Parathyroid adenoma (tissue), 2 donors: ENCODE data around the gene ALX4.

Experiments
- H2AFZ ChIP-seq: fragments of 300-600 bp; sonication (generic); one replicate; pipeline ENCODE4 v1.7.0; 2017; ENCODE audit warnings: antibody characterized with exemption, mild to moderate bottlenecking
- H3K27ac ChIP-seq: fragments of 300-600 bp; sonication (generic); one replicate; pipeline ENCODE4 v1.7.0; 2017
- H3K27me3 ChIP-seq: fragments of 300-600 bp; sonication (generic); one replicate; pipeline ENCODE4 v1.7.0; 2017; ENCODE audit warnings: low read length; ENCODE audit not compliant: control insufficient read depth, insufficient read depth
- H3K36me3 ChIP-seq: fragments of 300-600 bp; sonication (generic); one replicate; pipeline ENCODE4 v1.7.0; 2017; ENCODE audit warnings: low read length; ENCODE audit not compliant: control insufficient read depth, insufficient read depth
- H3K4me1 ChIP-seq: fragments of 300-600 bp; sonication (generic); one replicate; pipeline ENCODE4 v1.7.0; 2017; ENCODE audit warnings: control low read depth
- H3K4me2 ChIP-seq: fragments of 300-600 bp; sonication (generic); one replicate; pipeline ENCODE4 v1.7.0; 2017; ENCODE audit warnings: low read length
- H3K4me3 ChIP-seq: fragments of 300-600 bp; sonication (generic); one replicate; pipeline ENCODE4 v1.7.0; 2017; ENCODE audit warnings: low read depth, low read length
- H3K79me2 ChIP-seq: fragments of 300-600 bp; sonication (generic); one replicate; pipeline ENCODE4 v1.7.0; 2017; ENCODE audit warnings: control low read depth
- H3K9ac ChIP-seq: fragments of 300-600 bp; sonication (generic); one replicate; pipeline ENCODE4 v1.7.0; 2017; ENCODE audit warnings: mild to moderate bottlenecking
- H3K9me3 ChIP-seq: fragments of 300-600 bp; sonication (generic); one replicate; pipeline ENCODE4 v1.7.0; 2017; ENCODE audit warnings: low read length; ENCODE audit not compliant: control insufficient read depth
- TF ChIP-seq, protein P1 (sequence below): fragments of 300-600 bp; sonication (generic); IDR thresholded peaks from one replicate; pipeline ENCODE4 v1.7.0; 2017; ENCODE audit warnings: antibody characterized with exemption, mild to moderate bottlenecking
- donor health status: primary hyperparathyroidism.

Gene ALX4

GRCh38 chr11:44228379-44228778, 81.6 kb downstream of the ALX4 start:
- Histone ChIP-seq H3K4me2 (no peak overlapping the region), H3K27ac (no peak overlapping the region), H2AFZ (no peak overlapping the region), H3K9me3 (no peaks in the 10 kb centered on the region), H3K4me3 (no peak overlapping the region), H3K4me1 (no peaks in the 10 kb centered on the region), H3K36me3 (no peaks in the 10 kb centered on the region), H3K9ac (no peak overlapping the region), H3K79me2 (no peaks in the 10 kb centered on the region), H3K27me3 (no peaks in the 10 kb centered on the region)
- TF ChIP-seq, protein P1, sequence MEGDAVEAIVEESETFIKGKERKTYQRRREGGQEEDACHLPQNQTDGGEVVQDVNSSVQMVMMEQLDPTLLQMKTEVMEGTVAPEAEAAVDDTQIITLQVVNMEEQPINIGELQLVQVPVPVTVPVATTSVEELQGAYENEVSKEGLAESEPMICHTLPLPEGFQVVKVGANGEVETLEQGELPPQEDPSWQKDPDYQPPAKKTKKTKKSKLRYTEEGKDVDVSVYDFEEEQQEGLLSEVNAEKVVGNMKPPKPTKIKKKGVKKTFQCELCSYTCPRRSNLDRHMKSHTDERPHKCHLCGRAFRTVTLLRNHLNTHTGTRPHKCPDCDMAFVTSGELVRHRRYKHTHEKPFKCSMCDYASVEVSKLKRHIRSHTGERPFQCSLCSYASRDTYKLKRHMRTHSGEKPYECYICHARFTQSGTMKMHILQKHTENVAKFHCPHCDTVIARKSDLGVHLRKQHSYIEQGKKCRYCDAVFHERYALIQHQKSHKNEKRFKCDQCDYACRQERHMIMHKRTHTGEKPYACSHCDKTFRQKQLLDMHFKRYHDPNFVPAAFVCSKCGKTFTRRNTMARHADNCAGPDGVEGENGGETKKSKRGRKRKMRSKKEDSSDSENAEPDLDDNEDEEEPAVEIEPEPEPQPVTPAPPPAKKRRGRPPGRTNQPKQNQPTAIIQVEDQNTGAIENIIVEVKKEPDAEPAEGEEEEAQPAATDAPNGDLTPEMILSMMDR, result no peak

- H3K9ac ChIP-seq, result no peak overlapping the region
- no peak overlapping the region for H2AFZ ChIP-seq
- H3K79me2 ChIP-seq, result no peaks in the 10 kb centered on the region
- H3K9me3 ChIP-seq, result no peaks in the 10 kb centered on the region
- no peaks in the 10 kb centered on the region for H3K36me3 ChIP-seq
- H3K4me1 ChIP-seq, result no peaks in the 10 kb centered on the region
- no peaks in the 10 kb centered on the region for H3K27me3 ChIP-seq
- TF ChIP-seq, protein P1, result no peak
- no peak overlapping the region for H3K27ac ChIP-seq
- H3K4me3 ChIP-seq, result no peak overlapping the region
- no peak overlapping the region for H3K4me2 ChIP-seq
Observed at GRCh38 chr11:44226945-44227344, 83.0 kb downstream of the ALX4 start.

GRCh38 chr11:44226490-44226889, 83.4 kb downstream of the ALX4 start:
- no peak overlapping the region for H3K9ac ChIP-seq
- H3K9me3 ChIP-seq, result no peaks in the 10 kb centered on the region
- H3K4me2 ChIP-seq, result no peak overlapping the region
- TF ChIP-seq, protein P1, result no peak
- no peaks in the 10 kb centered on the region for H3K79me2 ChIP-seq
- no peaks in the 10 kb centered on the region for H3K27me3 ChIP-seq
- no peak overlapping the region for H2AFZ ChIP-seq
- no peak overlapping the region for H3K4me3 ChIP-seq
- H3K36me3 ChIP-seq, result no peaks in the 10 kb centered on the region
- H3K4me1 ChIP-seq, result no peaks in the 10 kb centered on the region
- no peak overlapping the region for H3K27ac ChIP-seq

- H3K27ac ChIP-seq, result no peak overlapping the region
- H3K9me3 ChIP-seq, result no peaks in the 10 kb centered on the region
Observed at GRCh38 chr11:44224867-44225501, 85.0 kb downstream of the ALX4 start.

More at GRCh38 chr11:44224867-44225501, 85.0 kb downstream of the ALX4 start:
- no peaks in the 10 kb centered on the region for H3K27me3 ChIP-seq
- no peak overlapping the region for H3K4me3 ChIP-seq
- H3K79me2 ChIP-seq, result no peaks in the 10 kb centered on the region
- H3K36me3 ChIP-seq, result no peaks in the 10 kb centered on the region
- H3K4me1 ChIP-seq, result no peaks in the 10 kb centered on the region
- H3K4me2 ChIP-seq, result no peak overlapping the region
- no peak overlapping the region for H3K9ac ChIP-seq
- H2AFZ ChIP-seq, result no peak overlapping the region
- TF ChIP-seq, protein P1, result no peak
